Measurements from ENCODE around the gene GPR137C. TPM values are rescaled to one million over a fixed set of nuclear protein-coding genes. Genes with fewer than 3 reads are reported as not detected.

GPR137C gene
- total and polyA plus RNA-seq, 2 donors from 2014 or later, result 0.24 to 0.54 TPM

DNA sequence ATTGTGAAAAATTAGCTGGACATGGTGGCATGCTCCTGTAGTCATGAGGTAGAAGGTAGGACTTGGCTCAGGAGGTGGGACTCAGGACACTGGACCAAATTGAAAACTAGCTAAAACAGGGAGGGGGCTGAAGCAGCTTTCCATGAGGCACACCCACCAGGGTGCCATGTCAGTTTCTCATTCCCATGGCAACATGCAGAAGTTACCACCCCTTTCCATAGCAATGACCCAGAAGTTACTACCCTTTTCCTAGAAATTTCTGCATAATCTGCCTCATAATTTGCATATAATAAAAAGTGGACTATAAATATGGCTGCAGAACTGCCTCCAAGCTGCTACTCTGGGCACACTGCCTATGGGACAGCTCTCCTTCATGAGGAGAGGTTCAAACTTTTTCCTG lies 104.3 kb downstream of the GPR137C start:
- TF ChIP-seq, protein P1, sequence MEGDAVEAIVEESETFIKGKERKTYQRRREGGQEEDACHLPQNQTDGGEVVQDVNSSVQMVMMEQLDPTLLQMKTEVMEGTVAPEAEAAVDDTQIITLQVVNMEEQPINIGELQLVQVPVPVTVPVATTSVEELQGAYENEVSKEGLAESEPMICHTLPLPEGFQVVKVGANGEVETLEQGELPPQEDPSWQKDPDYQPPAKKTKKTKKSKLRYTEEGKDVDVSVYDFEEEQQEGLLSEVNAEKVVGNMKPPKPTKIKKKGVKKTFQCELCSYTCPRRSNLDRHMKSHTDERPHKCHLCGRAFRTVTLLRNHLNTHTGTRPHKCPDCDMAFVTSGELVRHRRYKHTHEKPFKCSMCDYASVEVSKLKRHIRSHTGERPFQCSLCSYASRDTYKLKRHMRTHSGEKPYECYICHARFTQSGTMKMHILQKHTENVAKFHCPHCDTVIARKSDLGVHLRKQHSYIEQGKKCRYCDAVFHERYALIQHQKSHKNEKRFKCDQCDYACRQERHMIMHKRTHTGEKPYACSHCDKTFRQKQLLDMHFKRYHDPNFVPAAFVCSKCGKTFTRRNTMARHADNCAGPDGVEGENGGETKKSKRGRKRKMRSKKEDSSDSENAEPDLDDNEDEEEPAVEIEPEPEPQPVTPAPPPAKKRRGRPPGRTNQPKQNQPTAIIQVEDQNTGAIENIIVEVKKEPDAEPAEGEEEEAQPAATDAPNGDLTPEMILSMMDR (IDR thresholded peaks at IDR 0.05; ENCODE audit: borderline replicate concordance, extremely low read depth, insufficient read depth), result no peak
- Histone ChIP-seq H3K4me3 (ENCODE audit: low read length in 3 of 3) (no peak overlapping the region), H3K27me3 (ENCODE audit: control insufficient read depth, insufficient read depth, low read length) (no peaks in the 10 kb centered on the region), H3K27ac (ENCODE audit: low read depth in 2 of 2, low read length in 2 of 2) (no peak overlapping the region), H3K9ac (ENCODE audit: low read length in 3 of 3) (no peak overlapping the region), H3K4me1 (ENCODE audit: control insufficient read depth in 2 of 3, insufficient read depth in 2 of 3, low read depth in 1 of 3, low read length in 3 of 3) (no peaks in the 10 kb centered on the region), H3K9me3 (ENCODE audit: control insufficient read depth in 2 of 3, insufficient read depth in 1 of 3, low read length in 3 of 3) (no peaks in the 10 kb centered on the region), H3K36me3 (ENCODE audit: control insufficient read depth in 2 of 3, insufficient read depth in 3 of 3, low read length in 3 of 3) (no peaks in the 10 kb centered on the region)
- DNase-seq (no peak), FAIRE-seq (no peak)
- intact Hi-C loops (cut with DNase I), result no loop called here

DNA sequence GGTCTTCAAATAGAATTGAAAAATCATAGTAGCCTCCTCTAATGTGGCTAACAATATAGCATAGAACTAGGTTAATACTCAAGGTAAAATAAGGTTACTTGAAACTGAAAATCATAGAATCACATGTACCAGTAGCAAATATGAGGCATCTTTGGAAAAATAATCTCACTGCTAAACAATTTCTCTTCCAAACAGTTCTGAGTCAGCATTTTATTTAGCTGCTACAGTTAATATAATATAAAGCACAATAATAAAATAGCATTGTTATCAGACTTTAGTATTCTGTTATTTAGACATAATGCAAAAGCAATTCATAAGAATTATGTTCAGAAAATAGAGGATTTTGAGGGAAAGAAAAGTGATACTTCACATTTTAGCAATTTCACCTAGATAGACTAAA lies 107.7 kb downstream of the GPR137C start:
- FAIRE-seq, result no peak
- intact Hi-C loops (cut with DNase I), result no loop called here
- DNase-seq, result no peak
- TF ChIP-seq, protein P1 (IDR thresholded peaks at IDR 0.05; ENCODE audit: borderline replicate concordance, extremely low read depth, insufficient read depth), result no peak
- H3K27me3 ChIP-seq (ENCODE audit: control insufficient read depth, insufficient read depth, low read length), result no peaks in the 10 kb centered on the region
- no peaks in the 10 kb centered on the region for H3K4me1 ChIP-seq (ENCODE audit: control insufficient read depth in 2 of 3, insufficient read depth in 2 of 3, low read depth in 1 of 3, low read length in 3 of 3)
- no peaks in the 10 kb centered on the region for H3K9me3 ChIP-seq (ENCODE audit: control insufficient read depth in 2 of 3, insufficient read depth in 1 of 3, low read length in 3 of 3)
- no peak overlapping the region for H3K9ac ChIP-seq (ENCODE audit: low read length in 3 of 3)
- H3K27ac ChIP-seq (ENCODE audit: low read depth in 2 of 2, low read length in 2 of 2), result no peak overlapping the region
- H3K4me3 ChIP-seq (ENCODE audit: low read length in 3 of 3), result no peak overlapping the region
- H3K36me3 ChIP-seq (ENCODE audit: control insufficient read depth in 2 of 3, insufficient read depth in 3 of 3, low read length in 3 of 3), result no peaks in the 10 kb centered on the region

DNA sequence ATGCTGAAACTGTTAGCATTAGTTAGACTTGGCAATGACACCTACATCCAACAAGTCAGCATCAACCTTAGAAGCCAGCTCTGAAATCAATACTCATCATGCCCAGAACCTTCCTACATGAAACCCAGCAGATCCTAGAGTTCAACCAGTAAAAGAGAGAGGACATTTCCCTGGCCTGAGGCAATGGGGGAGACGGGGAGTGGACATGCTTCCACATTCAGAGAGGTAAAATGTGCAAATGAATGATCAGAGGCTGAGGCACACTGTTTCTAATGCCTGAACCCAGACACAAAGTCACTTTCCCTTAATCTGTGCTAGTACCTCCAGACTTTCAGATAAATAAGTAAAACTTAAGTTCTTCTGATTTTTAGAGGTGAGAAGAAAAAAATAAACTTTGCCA lies 108.2 kb downstream of the GPR137C start:
- no peak for FAIRE-seq
- intact Hi-C loops (cut with DNase I), result no loop called here
- Histone ChIP-seq H3K9me3 (ENCODE audit: control insufficient read depth in 2 of 3, insufficient read depth in 1 of 3, low read length in 3 of 3) (no peaks in the 10 kb centered on the region), H3K4me1 (ENCODE audit: control insufficient read depth in 2 of 3, insufficient read depth in 2 of 3, low read depth in 1 of 3, low read length in 3 of 3) (no peaks in the 10 kb centered on the region), H3K27ac (ENCODE audit: low read depth in 2 of 2, low read length in 2 of 2) (no peak overlapping the region), H3K4me3 (ENCODE audit: low read length in 3 of 3) (no peak overlapping the region), H3K36me3 (ENCODE audit: control insufficient read depth in 2 of 3, insufficient read depth in 3 of 3, low read length in 3 of 3) (no peaks in the 10 kb centered on the region), H3K9ac (ENCODE audit: low read length in 3 of 3) (no peak overlapping the region), H3K27me3 (ENCODE audit: control insufficient read depth, insufficient read depth, low read length) (no peaks in the 10 kb centered on the region)
- DNase-seq, result no peak
- TF ChIP-seq, protein P1 (IDR thresholded peaks at IDR 0.05; ENCODE audit: borderline replicate concordance, extremely low read depth, insufficient read depth), result no peak

DNA sequence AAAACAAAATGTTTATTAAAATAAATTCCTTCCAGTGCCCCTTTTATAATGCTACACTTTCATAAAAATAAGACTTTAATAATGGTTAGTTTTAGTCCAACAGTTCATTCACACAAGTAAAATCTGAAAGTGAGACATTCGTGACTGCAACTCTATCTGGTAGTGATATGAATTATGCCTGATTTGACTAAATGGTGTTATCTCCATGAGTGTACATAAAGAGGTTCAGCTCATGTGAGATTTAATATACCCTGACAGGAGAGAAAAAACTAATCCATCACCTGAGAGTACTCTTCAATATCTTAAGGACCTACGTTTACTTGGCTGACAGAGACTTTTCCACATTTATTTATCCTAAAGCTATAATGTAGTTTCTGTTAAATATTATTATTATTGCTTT lies 108.7 kb downstream of the GPR137C start:
- intact Hi-C loops (cut with DNase I), result no loop called here
- FAIRE-seq, result no peak
- Histone ChIP-seq H3K9ac (ENCODE audit: low read length in 3 of 3) (no peak overlapping the region), H3K4me3 (ENCODE audit: low read length in 3 of 3) (no peak overlapping the region), H3K4me1 (ENCODE audit: control insufficient read depth in 2 of 3, insufficient read depth in 2 of 3, low read depth in 1 of 3, low read length in 3 of 3) (no peaks in the 10 kb centered on the region), H3K9me3 (ENCODE audit: control insufficient read depth in 2 of 3, insufficient read depth in 1 of 3, low read length in 3 of 3) (no peaks in the 10 kb centered on the region), H3K36me3 (ENCODE audit: control insufficient read depth in 2 of 3, insufficient read depth in 3 of 3, low read length in 3 of 3) (no peaks in the 10 kb centered on the region), H3K27me3 (ENCODE audit: control insufficient read depth, insufficient read depth, low read length) (no peaks in the 10 kb centered on the region), H3K27ac (ENCODE audit: low read depth in 2 of 2, low read length in 2 of 2) (no peak overlapping the region)
- no peak for DNase-seq
- TF ChIP-seq, protein P1 (IDR thresholded peaks at IDR 0.05; ENCODE audit: borderline replicate concordance, extremely low read depth, insufficient read depth), result no peak
